ENCODE results near the gene CDH15. TPM values are rescaled to one million over a fixed set of nuclear protein-coding genes. Genes with fewer than 3 reads are reported as not detected.

CDH15 gene
- total and polyA plus RNA-seq, 2 of the 13 experiments (the other 11 are each of a cell fraction or from before 2014, with no cell fraction given): 0.74 to 2.2 TPM

DNA sequence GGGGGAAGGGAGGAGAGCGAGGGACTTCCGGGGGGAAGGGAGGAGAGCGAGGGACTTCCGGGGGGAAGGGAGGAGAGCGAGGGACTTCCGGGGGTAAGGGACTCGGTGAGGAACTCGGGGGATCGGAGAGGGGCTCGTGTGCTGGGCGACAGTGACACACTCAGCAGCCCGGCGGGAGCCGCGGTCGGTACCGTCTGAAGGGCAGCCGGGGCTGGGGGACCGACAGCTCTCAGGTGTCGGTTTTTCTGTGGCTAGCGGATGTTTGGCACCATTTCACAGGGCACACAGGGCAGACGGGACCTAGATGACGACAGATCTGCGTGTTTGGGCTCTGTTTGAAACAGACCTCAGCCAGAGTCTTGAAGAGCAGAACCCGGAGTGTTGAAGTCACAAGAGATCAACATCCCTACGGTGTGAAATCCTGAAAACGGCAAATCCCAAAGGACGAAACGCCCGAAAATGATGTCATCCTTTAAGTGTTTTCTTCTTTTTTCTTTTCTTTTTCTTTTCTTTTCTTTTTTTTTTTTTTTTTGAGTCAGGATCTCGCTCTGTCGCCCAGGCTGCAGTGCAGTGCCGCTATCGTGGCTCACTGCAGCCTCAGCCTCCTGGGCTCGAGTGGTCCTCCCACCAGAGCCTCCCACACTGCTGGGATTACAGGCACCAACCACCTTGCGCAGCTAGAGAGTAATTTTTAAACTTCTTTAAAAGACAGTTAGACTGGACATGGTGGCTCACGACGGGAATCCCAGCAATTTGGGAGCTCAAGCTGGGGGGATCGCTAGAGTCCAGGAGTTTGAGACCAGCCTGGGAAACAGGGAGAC lies 69.8 kb downstream of the CDH15 start (continued):
- TF ChIP-seq ZNF780A (CRISPR knock-in tag; IDR thresholded peaks at IDR 0.05) (no peak), GZF1 (CRISPR knock-in tag; IDR thresholded peaks at IDR 0.05) (no peak), ELF4 (CRISPR knock-in tag; IDR thresholded peaks at IDR 0.05; ENCODE audit: borderline replicate concordance) (peak; percentile 99), HMGA1 (CRISPR knock-in tag; conservative IDR thresholded peaks at IDR 0.05) (no peak), IKZF4 (CRISPR knock-in tag; IDR thresholded peaks at IDR 0.05; ENCODE audit: borderline replicate concordance, low read depth, not compliant biosample characterization) (no peak), ZBTB4 (CRISPR knock-in tag; IDR thresholded peaks at IDR 0.05; ENCODE audit: borderline replicate concordance) (peak; percentile 73; the same call in 1 of the 2 replicates), TAF15 (IDR thresholded peaks at IDR 0.05; ENCODE audit: low read depth, low read length, poor library complexity, severe bottlenecking) (no peak), PCBP1 (IDR thresholded peaks at IDR 0.05; ENCODE audit: borderline replicate concordance, low read depth, low read length) (peak; percentile 87; the same call in 1 of the 2 replicates), NRL (CRISPR knock-in tag; IDR thresholded peaks at IDR 0.05; ENCODE audit: borderline replicate concordance) (peak; percentile 83; the same call in 1 of the 2 replicates), POLR2G (IDR thresholded peaks at IDR 0.05; ENCODE audit: low read depth, low read length) (peak; percentile 89), NR2C2 (CRISPR knock-in tag; IDR thresholded peaks at IDR 0.05; ENCODE audit: borderline replicate concordance) (peak; percentile 96), FOSL2 (CRISPR knock-in tag; IDR thresholded peaks at IDR 0.05) (peak; percentile 54), BRCA1 (CRISPR knock-in tag; IDR thresholded peaks at IDR 0.05) (peak; percentile 95), SP140L (CRISPR knock-in tag; IDR thresholded peaks at IDR 0.05; ENCODE audit: borderline replicate concordance) (peak; percentile 71; the same call in 1 of the 2 replicates), YEATS4 (CRISPR knock-in tag; IDR thresholded peaks at IDR 0.05; ENCODE audit: borderline replicate concordance) (peak; percentile 94), NFIB (CRISPR knock-in tag; IDR thresholded peaks at IDR 0.05; ENCODE audit: borderline replicate concordance) (no peak), NFIC (IDR thresholded peaks at IDR 0.05; ENCODE audit: low read length) (no peak), FOXK2 (IDR thresholded peaks at IDR 0.05) (no peak)
- TF ChIP-seq, protein P1, sequence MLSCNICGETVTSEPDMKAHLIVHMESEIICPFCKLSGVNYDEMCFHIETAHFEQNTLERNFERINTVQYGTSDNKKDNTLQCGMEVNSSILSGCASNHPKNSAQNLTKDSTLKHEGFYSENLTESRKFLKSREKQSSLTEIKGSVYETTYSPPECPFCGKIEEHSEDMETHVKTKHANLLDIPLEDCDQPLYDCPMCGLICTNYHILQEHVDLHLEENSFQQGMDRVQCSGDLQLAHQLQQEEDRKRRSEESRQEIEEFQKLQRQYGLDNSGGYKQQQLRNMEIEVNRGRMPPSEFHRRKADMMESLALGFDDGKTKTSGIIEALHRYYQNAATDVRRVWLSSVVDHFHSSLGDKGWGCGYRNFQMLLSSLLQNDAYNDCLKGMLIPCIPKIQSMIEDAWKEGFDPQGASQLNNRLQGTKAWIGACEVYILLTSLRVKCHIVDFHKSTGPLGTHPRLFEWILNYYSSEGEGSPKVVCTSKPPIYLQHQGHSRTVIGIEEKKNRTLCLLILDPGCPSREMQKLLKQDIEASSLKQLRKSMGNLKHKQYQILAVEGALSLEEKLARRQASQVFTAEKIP (CRISPR knock-in tag; IDR thresholded peaks at IDR 0.05; ENCODE audit: borderline replicate concordance): no peak
